ENCODE measurements around the gene BSN. TPM values are rescaled to one million over a fixed set of nuclear protein-coding genes. Genes with fewer than 3 reads are reported as not detected.

Gene BSN
- total and polyA plus RNA-seq, 2 donors (not counting 3 experiments of a cell fraction or from before 2014, with no cell fraction given) = 0.04 to 0.27 TPM

- H3K9ac ChIP-seq (replicated peaks; ENCODE audit: extremely low read depth, insufficient read depth, low read length) = no peak overlapping the region
- CTCF ChIA-PET = interaction anchor here (2.7 kb wide), 1 partner anchor 118 kb away, joined by 11 read pairs; no protein-coding TSS in a partner anchor
- dilution Hi-C loops (cut with MboI; ENCODE audit: extremely low pct_ligation_motif_present, low sequenced_read_pairs) = no loop called here
- H3K36me3 ChIP-seq (ENCODE audit: control insufficient read depth in 2 of 2, extremely low read depth in 1 of 2, insufficient read depth in 2 of 2, low read length in 2 of 2) = no peaks in the 10 kb centered on the region
- H2AFZ ChIP-seq (ENCODE audit: low read depth, low read length) = no peak overlapping the region
- H3K79me2 ChIP-seq (ENCODE audit: control insufficient read depth, insufficient read depth, low read length) = no peaks in the 10 kb centered on the region
- no peaks in the 10 kb centered on the region for H3K9me3 ChIP-seq (replicated peaks; ENCODE audit: control insufficient read depth, insufficient read depth, low read length)
- H3K4me2 ChIP-seq (ENCODE audit: insufficient read depth, low read length) = no peak overlapping the region
- DNase-seq (ENCODE audit: low read depth, low spot score) = no peak
- no peak for TF ChIP-seq JUN (IDR thresholded peaks at IDR 0.05; ENCODE audit: borderline replicate concordance, insufficient read depth, insufficient read length, low read depth)
- no peak for TF ChIP-seq GATA2 (IDR thresholded peaks at IDR 0.05; ENCODE audit: insufficient read depth, insufficient read length, low read depth, low read length)
- TF ChIP-seq MAX (IDR thresholded peaks at IDR 0.05; ENCODE audit: insufficient read depth, insufficient read length) = no peak
- no peak for TF ChIP-seq POLR2A (IDR thresholded peaks at IDR 0.05; ENCODE audit: low read depth, low read length)
- no peak for TF ChIP-seq EZH2 (IDR thresholded peaks at IDR 0.05; ENCODE audit: borderline replicate concordance, low read depth, low read length, severe bottlenecking)
- TF ChIP-seq FOS (IDR thresholded peaks at IDR 0.05; ENCODE audit: borderline replicate concordance, insufficient read depth, low read length) = no peak
- TF ChIP-seq CTCF (IDR thresholded peaks at IDR 0.05; ENCODE audit: extremely low read depth in 1 of 2, insufficient read depth in 1 of 2, low read depth in 1 of 2, low read length in 2 of 2) = no peak
- no peak for TF ChIP-seq MYC (IDR thresholded peaks at IDR 0.05; ENCODE audit: low read depth, low read length)
- no peak for TF ChIP-seq POLR2AphosphoS5 (IDR thresholded peaks at IDR 0.05; ENCODE audit: insufficient read depth, low read depth, low read length)
- POLR2A ChIA-PET = no interaction called here
- intact Hi-C loops (cut with micrococcal nuclease) = no loop called here
- no peaks in the 10 kb centered on the region for H3K4me1 ChIP-seq (ENCODE audit: control insufficient read depth, extremely low read depth, insufficient read depth, low read length)
- no peaks in the 10 kb centered on the region for H4K20me1 ChIP-seq (replicated peaks; ENCODE audit: control insufficient read depth, extremely low read depth, insufficient read depth, low read length)
- no peak for FAIRE-seq
- no peak overlapping the region for H3K27ac ChIP-seq (ENCODE audit: insufficient read depth, low read depth, low read length)
- no TSS peak for BruUV-seq (replicated peaks)
- H3K9me1 ChIP-seq (replicated peaks; ENCODE audit: control insufficient read depth, extremely low read depth, insufficient read depth, low read length) = no peaks in the 10 kb centered on the region
- H3K27me3 ChIP-seq (ENCODE audit: control insufficient read depth in 2 of 2, insufficient read depth in 2 of 2, low read length in 2 of 2) = no peaks in the 10 kb centered on the region
- no peak overlapping the region for H3K4me3 ChIP-seq (replicated peaks in 1 of 3; ENCODE audit: insufficient read depth in 1 of 3, low read depth in 1 of 3, low read length in 3 of 3)
These were observed 103.1 kb downstream of the BSN start for GRCh38 chr3:49657208-49657915.

Measured in endothelial cell of umbilical vein (primary cell).